ENCODE results near the gene GNA14. TPM values are rescaled to one million over a fixed set of nuclear protein-coding genes. Genes with fewer than 3 reads are reported as not detected.

GNA14 gene
- total and polyA plus RNA-seq, 2 of the 8 experiments (the other 6 are each of a cell fraction or from before 2014, with no cell fraction given), result 3.4 to 6.3 TPM

GRCh38 chr9:77663754-77664153 lies 15.6 kb upstream of the GNA14 start (continued):
- no peak for TF ChIP-seq JUN (IDR thresholded peaks at IDR 0.05; ENCODE audit: low read depth, low read length)
- TF ChIP-seq RFX5 (IDR thresholded peaks at IDR 0.05; ENCODE audit: borderline replicate concordance, low read depth, low read length), result no peak
- TF ChIP-seq JUND (IDR thresholded peaks at IDR 0.05; ENCODE audit: low read length), result no peak

Data from H1 (cell line).